ENCODE data around the gene BRCA2. TPM values are rescaled to one million over a fixed set of nuclear protein-coding genes. Genes with fewer than 3 reads are reported as not detected.
A peak's percentile ranks its signal among the peaks of the same experiment; 100 is the strongest.

The BRCA2 gene, protein sequence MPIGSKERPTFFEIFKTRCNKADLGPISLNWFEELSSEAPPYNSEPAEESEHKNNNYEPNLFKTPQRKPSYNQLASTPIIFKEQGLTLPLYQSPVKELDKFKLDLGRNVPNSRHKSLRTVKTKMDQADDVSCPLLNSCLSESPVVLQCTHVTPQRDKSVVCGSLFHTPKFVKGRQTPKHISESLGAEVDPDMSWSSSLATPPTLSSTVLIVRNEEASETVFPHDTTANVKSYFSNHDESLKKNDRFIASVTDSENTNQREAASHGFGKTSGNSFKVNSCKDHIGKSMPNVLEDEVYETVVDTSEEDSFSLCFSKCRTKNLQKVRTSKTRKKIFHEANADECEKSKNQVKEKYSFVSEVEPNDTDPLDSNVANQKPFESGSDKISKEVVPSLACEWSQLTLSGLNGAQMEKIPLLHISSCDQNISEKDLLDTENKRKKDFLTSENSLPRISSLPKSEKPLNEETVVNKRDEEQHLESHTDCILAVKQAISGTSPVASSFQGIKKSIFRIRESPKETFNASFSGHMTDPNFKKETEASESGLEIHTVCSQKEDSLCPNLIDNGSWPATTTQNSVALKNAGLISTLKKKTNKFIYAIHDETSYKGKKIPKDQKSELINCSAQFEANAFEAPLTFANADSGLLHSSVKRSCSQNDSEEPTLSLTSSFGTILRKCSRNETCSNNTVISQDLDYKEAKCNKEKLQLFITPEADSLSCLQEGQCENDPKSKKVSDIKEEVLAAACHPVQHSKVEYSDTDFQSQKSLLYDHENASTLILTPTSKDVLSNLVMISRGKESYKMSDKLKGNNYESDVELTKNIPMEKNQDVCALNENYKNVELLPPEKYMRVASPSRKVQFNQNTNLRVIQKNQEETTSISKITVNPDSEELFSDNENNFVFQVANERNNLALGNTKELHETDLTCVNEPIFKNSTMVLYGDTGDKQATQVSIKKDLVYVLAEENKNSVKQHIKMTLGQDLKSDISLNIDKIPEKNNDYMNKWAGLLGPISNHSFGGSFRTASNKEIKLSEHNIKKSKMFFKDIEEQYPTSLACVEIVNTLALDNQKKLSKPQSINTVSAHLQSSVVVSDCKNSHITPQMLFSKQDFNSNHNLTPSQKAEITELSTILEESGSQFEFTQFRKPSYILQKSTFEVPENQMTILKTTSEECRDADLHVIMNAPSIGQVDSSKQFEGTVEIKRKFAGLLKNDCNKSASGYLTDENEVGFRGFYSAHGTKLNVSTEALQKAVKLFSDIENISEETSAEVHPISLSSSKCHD (N-terminal part only)
- total RNA-seq, result 7.6 TPM
- polyA plus RNA-seq, result 1 to 10 TPM; 1.3 to 2.5 (median 1.9) TPM

DNA sequence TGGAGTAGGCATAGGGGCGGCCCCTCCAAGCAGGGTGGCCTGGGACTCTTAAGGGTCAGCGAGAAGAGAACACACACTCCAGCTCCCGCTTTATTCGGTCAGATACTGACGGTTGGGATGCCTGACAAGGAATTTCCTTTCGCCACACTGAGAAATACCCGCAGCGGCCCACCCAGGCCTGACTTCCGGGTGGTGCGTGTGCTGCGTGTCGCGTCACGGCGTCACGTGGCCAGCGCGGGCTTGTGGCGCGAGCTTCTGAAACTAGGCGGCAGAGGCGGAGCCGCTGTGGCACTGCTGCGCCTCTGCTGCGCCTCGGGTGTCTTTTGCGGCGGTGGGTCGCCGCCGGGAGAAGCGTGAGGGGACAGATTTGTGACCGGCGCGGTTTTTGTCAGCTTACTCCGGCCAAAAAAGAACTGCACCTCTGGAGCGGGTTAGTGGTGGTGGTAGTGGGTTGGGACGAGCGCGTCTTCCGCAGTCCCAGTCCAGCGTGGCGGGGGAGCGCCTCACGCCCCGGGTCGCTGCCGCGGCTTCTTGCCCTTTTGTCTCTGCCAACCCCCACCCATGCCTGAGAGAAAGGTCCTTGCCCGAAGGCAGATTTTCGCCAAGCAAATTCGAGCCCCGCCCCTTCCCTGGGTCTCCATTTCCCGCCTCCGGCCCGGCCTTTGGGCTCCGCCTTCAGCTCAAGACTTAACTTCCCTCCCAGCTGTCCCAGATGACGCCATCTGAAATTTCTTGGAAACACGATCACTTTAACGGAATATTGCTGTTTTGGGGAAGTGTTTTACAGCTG is at the start of gene BRCA2, which contains the start of gene ZAR1L:
BRCA2 (plus strand) TSS at position 271 of the 790 bp plus-strand sequence. CDS start 953 bp downstream, outside the sequence.
ZAR1L (minus strand) TSS at position 126 of the 790 bp plus-strand sequence. CDS start 3,438 bp downstream, outside the sequence.
- H3K4me1 ChIP-seq (ENCODE audit: control insufficient read depth, insufficient read depth, low read length, poor library complexity, severe bottlenecking), result peaks cover 10% of the 10 kb centered on the region

DNA sequence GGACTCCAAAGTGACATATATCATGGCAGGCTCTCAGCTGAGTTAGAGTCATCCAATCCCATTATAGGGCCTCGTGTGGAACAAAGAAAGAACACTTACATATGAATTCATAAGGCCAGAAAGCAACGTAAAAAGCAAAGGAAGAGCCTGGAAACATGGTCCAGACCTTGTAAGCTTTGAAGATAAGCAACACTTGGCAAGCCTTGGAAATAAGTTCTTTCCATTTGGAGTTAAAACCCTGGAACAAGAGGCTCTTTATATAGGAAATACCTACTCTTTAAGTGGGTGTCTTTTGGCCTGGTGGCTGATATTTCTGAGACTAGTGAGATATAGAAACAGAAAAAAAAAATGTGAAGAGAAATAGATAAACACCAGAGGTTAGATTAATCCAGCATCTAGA is 49.6 kb upstream of the BRCA2 start:
- no peak overlapping the region for H3K4me3 Mint-ChIP-seq
- Histone ChIP-seq H3K4me1 (ENCODE audit: control insufficient read depth, insufficient read depth, low read length, poor library complexity, severe bottlenecking) (no peaks in the 10 kb centered on the region), H3K27me3 (ENCODE audit: control insufficient read depth, insufficient read depth, low read length) (no peaks in the 10 kb centered on the region), H3K36me3 (ENCODE audit: control insufficient read depth, insufficient read depth, low read length) (no peaks in the 10 kb centered on the region), H3K9me3 (ENCODE audit: control insufficient read depth in 2 of 2, low read length in 2 of 2) (no peaks in the 10 kb centered on the region), H3K4me3 (ENCODE audit: low read depth, low read length) (no peak overlapping the region), H3K27ac (ENCODE audit: insufficient read depth, low read length, poor library complexity, severe bottlenecking) (no peak overlapping the region)
- DNase-seq (no peak), ATAC-seq (ENCODE audit: low read depth in 2 of 2) (no peak)
- no peaks in the 10 kb centered on the region for H3K36me3 Mint-ChIP-seq
- no peak overlapping the region for H3K27ac Mint-ChIP-seq
- peaks cover 4% of the 10 kb centered on the region for H3K27me3 Mint-ChIP-seq
- no peaks in the 10 kb centered on the region for H3K4me1 Mint-ChIP-seq
- no peaks in the 10 kb centered on the region for H3K9me3 Mint-ChIP-seq

More for the DNA sequence above, at the start of gene BRCA2, which contains the start of gene ZAR1L:
- H3K27me3 ChIP-seq (ENCODE audit: control insufficient read depth, insufficient read depth, low read length), result no peaks in the 10 kb centered on the region
- H3K9me3 ChIP-seq (ENCODE audit: control insufficient read depth in 2 of 2, low read length in 2 of 2), result no peaks in the 10 kb centered on the region
- peak; percentile 97 to 98 for ATAC-seq (ENCODE audit: low read depth in 2 of 2)
- H3K36me3 ChIP-seq (ENCODE audit: control insufficient read depth, insufficient read depth, low read length), result no peaks in the 10 kb centered on the region
- H3K27ac Mint-ChIP-seq, result peak within 1 kb of the TSS; percentile 98 to 100 (median 99)
- peak; percentile 82 to 94 (median 88) for DNase-seq
- H3K36me3 Mint-ChIP-seq, result peaks cover 4% of the 10 kb centered on the region
- H3K4me3 Mint-ChIP-seq, result peak within 1 kb of the TSS; percentile 89 to 99 (median 96)
- no peaks in the 10 kb centered on the region for H3K9me3 Mint-ChIP-seq
- peak within 1 kb of the TSS; percentile 95 for H3K4me3 ChIP-seq (ENCODE audit: low read depth, low read length)
- H3K27ac ChIP-seq (ENCODE audit: insufficient read depth, low read length, poor library complexity, severe bottlenecking), result peak within 1 kb of the TSS; percentile 98
- H3K4me1 Mint-ChIP-seq, result peaks cover 7 to 39% (median 22%) of the 10 kb centered on the region in 4 donors
- H3K27me3 Mint-ChIP-seq, result no peaks in the 10 kb centered on the region

DNA sequence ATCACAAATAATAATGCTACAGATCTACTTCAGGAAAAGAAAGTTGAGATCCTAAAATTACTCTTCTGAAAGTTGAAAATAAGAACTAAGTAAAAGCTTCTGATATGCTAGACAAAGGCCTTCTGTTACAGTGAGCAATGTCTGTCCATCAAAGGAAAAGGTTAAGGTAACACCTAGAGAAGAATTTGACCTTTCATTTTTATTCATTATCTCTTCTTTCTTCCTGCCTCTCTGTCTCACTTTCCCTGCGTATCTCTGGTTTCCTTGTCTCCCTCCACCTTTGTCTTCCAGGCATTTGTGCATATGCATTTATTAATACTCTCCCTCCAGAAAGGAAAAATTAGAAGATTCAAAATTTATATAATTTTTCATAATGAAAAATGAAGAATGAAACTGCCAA is 49.2 kb upstream of the BRCA2 start:
- ATAC-seq (ENCODE audit: low read depth in 2 of 2), result no peak
- no peaks in the 10 kb centered on the region for H3K36me3 ChIP-seq (ENCODE audit: control insufficient read depth, insufficient read depth, low read length)
- Mint-ChIP-seq H3K4me1 (no peaks in the 10 kb centered on the region), H3K9me3 (peaks cover 0 to 1% (median 0%) of the 10 kb centered on the region in 7 donors), H3K36me3 (no peaks in the 10 kb centered on the region), H3K4me3 (no peak overlapping the region), H3K27me3 (peaks cover 4% of the 10 kb centered on the region), H3K27ac (no peak overlapping the region)
- H3K9me3 ChIP-seq (ENCODE audit: control insufficient read depth in 2 of 2, low read length in 2 of 2), result no peaks in the 10 kb centered on the region
- no peak for DNase-seq
- H3K27ac ChIP-seq (ENCODE audit: insufficient read depth, low read length, poor library complexity, severe bottlenecking), result no peak overlapping the region
- no peak overlapping the region for H3K4me3 ChIP-seq (ENCODE audit: low read depth, low read length)
- no peaks in the 10 kb centered on the region for H3K4me1 ChIP-seq (ENCODE audit: control insufficient read depth, insufficient read depth, low read length, poor library complexity, severe bottlenecking)
- no peaks in the 10 kb centered on the region for H3K27me3 ChIP-seq (ENCODE audit: control insufficient read depth, insufficient read depth, low read length)

DNA sequence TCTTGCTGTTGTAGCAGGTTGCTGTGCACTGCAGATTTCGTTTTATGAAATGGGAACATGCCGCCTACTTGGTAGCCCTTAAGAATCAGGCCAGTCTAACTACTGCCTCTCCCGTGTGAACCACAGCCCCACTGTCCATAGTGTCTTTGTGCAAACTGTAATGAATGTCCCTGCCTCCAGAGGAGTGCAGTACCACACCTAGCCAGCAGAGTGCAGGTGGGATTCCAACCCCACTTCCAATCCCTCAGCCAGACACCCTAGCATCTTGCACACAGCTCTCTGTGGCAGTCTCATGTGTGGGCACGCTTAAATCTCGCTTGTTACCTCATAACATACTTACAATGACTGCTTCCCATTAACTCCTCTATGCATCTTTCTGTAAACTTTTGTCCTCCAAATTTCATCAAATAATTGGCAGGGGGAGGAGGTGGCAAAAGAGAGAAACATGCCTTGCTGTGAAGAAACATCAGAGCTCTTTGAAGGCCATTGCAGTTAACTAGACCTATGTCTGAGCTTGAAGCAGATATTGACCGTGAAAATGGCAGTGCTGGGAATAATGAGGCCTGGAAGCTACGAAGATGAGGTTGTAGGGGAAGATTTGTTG is 47.4 kb upstream of the BRCA2 start:
- Histone ChIP-seq H3K27ac (ENCODE audit: insufficient read depth, low read length, poor library complexity, severe bottlenecking) (no peak overlapping the region), H3K36me3 (ENCODE audit: control insufficient read depth, insufficient read depth, low read length) (no peaks in the 10 kb centered on the region), H3K4me3 (ENCODE audit: low read depth, low read length) (no peak overlapping the region), H3K9me3 (ENCODE audit: control insufficient read depth in 2 of 2, low read length in 2 of 2) (no peaks in the 10 kb centered on the region), H3K27me3 (ENCODE audit: control insufficient read depth, insufficient read depth, low read length) (no peaks in the 10 kb centered on the region), H3K4me1 (ENCODE audit: control insufficient read depth, insufficient read depth, low read length, poor library complexity, severe bottlenecking) (no peaks in the 10 kb centered on the region)
- H3K27me3 Mint-ChIP-seq, result peaks cover 4% of the 10 kb centered on the region
- H3K4me1 Mint-ChIP-seq, result no peaks in the 10 kb centered on the region
- ATAC-seq (ENCODE audit: low read depth in 2 of 2), result peak; percentile 56 to 75
- peaks cover 0 to 1% (median 0%) of the 10 kb centered on the region in 7 donors for H3K9me3 Mint-ChIP-seq
- no peak overlapping the region for H3K4me3 Mint-ChIP-seq
- H3K36me3 Mint-ChIP-seq, result no peaks in the 10 kb centered on the region
- H3K27ac Mint-ChIP-seq, result no peak overlapping the region
- peak; percentile 7 to 50 (median 33) for DNase-seq

DNA sequence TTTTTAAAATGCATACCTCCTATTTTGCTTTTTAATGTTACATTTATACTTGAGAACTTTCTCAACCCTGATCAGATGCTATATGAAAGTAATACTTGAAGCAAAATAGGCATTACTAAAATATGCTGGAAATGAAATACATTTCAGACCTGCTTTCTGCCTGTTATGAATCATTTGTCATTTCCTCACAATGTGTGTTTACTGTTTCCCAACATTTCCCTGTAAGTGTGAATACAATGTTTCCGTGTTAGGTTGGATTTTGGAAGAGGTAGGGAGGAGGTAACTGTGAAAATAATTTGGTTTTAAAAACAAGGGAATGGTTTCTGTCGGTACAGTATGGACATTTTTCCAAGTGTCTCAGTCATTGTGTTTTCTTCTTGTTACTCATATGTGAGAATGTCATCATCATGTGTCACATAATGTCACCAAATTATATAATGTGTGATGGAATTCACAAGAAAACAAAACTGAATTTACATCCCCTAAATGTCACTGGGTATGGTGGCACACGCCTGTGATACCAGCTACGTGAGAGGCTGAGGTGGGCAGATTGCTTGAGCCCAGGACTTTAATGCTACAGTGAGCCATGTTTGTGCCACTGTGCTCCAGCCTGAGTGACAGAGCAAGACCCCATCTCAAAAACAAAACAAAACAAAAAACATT is 43.2 kb upstream of the BRCA2 start:
- no peak for ATAC-seq (ENCODE audit: low read depth in 2 of 2)

DNA sequence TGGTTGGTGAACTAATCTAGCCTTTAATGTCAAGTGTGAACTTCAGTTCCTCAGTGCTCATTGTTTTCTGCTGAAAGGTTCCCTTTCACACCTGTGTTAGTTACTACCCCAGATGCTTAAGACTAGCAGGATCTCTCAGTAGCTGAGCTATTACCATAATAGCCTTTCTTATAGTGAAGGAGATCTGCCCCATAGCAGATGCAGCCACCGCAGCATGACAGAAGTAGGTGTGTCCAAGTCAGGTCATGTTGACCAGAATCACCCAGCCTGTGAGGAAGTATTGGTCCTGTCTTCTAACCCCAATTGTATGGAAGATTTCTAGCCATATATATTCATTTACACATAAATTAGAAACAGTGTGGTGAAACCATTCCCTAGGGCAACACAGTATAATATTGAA is 37.5 kb upstream of the BRCA2 start:
- ATAC-seq (ENCODE audit: low read depth in 2 of 2), result no peak
- H3K27me3 ChIP-seq (ENCODE audit: control insufficient read depth, insufficient read depth, low read length), result no peaks in the 10 kb centered on the region
- Mint-ChIP-seq H3K27ac (no peak overlapping the region), H3K36me3 (no peaks in the 10 kb centered on the region), H3K4me3 (no peak overlapping the region), H3K4me1 (no peaks in the 10 kb centered on the region), H3K9me3 (peaks cover 0 to 2% (median 0%) of the 10 kb centered on the region in 7 donors), H3K27me3 (peaks cover 8% of the 10 kb centered on the region)
- no peak overlapping the region for H3K27ac ChIP-seq (ENCODE audit: insufficient read depth, low read length, poor library complexity, severe bottlenecking)
- no peaks in the 10 kb centered on the region for H3K4me1 ChIP-seq (ENCODE audit: control insufficient read depth, insufficient read depth, low read length, poor library complexity, severe bottlenecking)
- no peaks in the 10 kb centered on the region for H3K9me3 ChIP-seq (ENCODE audit: control insufficient read depth in 2 of 2, low read length in 2 of 2)
- no peak overlapping the region for H3K4me3 ChIP-seq (ENCODE audit: low read depth, low read length)
- no peak for DNase-seq
- H3K36me3 ChIP-seq (ENCODE audit: control insufficient read depth, insufficient read depth, low read length), result no peaks in the 10 kb centered on the region

More for the DNA sequence above, 43.2 kb upstream of the BRCA2 start:
- no peaks in the 10 kb centered on the region for H3K27me3 ChIP-seq (ENCODE audit: control insufficient read depth, insufficient read depth, low read length)
- H3K27ac Mint-ChIP-seq, result no peak overlapping the region
- peaks cover 0 to 1% (median 0%) of the 10 kb centered on the region in 7 donors for H3K9me3 Mint-ChIP-seq
- no peak overlapping the region for H3K27ac ChIP-seq (ENCODE audit: insufficient read depth, low read length, poor library complexity, severe bottlenecking)
- no peaks in the 10 kb centered on the region for H3K4me1 ChIP-seq (ENCODE audit: control insufficient read depth, insufficient read depth, low read length, poor library complexity, severe bottlenecking)
- H3K9me3 ChIP-seq (ENCODE audit: control insufficient read depth in 2 of 2, low read length in 2 of 2), result no peaks in the 10 kb centered on the region
- H3K4me3 Mint-ChIP-seq, result no peak overlapping the region
- peaks cover 4% of the 10 kb centered on the region for H3K27me3 Mint-ChIP-seq
- H3K4me3 ChIP-seq (ENCODE audit: low read depth, low read length), result no peak overlapping the region
- no peaks in the 10 kb centered on the region for H3K36me3 Mint-ChIP-seq
- no peaks in the 10 kb centered on the region for H3K36me3 ChIP-seq (ENCODE audit: control insufficient read depth, insufficient read depth, low read length)
- no peak for DNase-seq
- H3K4me1 Mint-ChIP-seq, result no peaks in the 10 kb centered on the region
